ENCODE data around the gene MKX.

Gene MKX

DNA sequence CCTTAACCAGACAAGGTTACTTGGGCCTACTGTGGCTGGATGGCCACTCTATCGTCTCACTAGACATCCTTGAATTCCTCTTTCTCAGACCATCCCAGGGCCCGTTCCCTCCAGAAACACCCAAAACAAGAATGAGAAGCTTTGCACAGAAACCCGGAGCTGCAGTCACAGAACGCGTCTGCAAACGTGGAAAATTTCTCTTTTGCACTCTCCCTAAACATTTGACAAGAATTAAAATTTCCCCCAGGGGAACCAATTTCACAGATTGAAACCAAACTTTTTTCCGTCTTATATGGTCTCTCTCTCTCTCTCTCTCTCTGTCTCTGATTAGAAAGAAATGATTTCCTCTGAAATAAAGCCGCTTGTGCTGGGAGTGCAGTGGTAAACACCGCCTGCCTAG lies 120.7 kb downstream of the MKX start:
- no peaks in the 10 kb centered on the region for H3K9me3 ChIP-seq (ENCODE audit: control insufficient read depth in 5 of 5, low read length in 5 of 5)
- no peak overlapping the region for H3K27ac ChIP-seq (ENCODE audit: low read depth, low read length)
- H3K4me3 ChIP-seq (ENCODE audit: low read depth in 1 of 5, low read length in 5 of 5): peak overlapping the region in 3 of 5 donors; percentile 5 to 28 (median 13)
- no peaks in the 10 kb centered on the region for H3K27me3 ChIP-seq (ENCODE audit: control insufficient read depth in 5 of 5, insufficient read depth in 4 of 5, low read length in 5 of 5)
- peaks cover 3 to 31% (median 27%) of the 10 kb centered on the region in 5 donors for H3K4me1 ChIP-seq (ENCODE audit: control insufficient read depth in 5 of 5, insufficient read depth in 5 of 5, low read length in 5 of 5)
- peak overlapping the region in 1 of 5 donors; percentile 41 for H3K9ac ChIP-seq (ENCODE audit: low read length in 5 of 5)
- H3K36me3 ChIP-seq (ENCODE audit: control insufficient read depth in 5 of 5, insufficient read depth in 5 of 5, low read length in 5 of 5): no peaks in the 10 kb centered on the region
